Panc1 (cell line): ENCODE data around the gene CYTH3. TPM values are rescaled to one million over a fixed set of nuclear protein-coding genes. Genes with fewer than 3 reads are reported as not detected.

Experiments used
- ATAC-seq: fragments of 200-7000 bp; cut with Tn5 transposase; 2 replicates; pipeline ENCODE4 v1.9.1; 2020; ENCODE audit warnings: mild to moderate bottlenecking, moderate library complexity
- BruUV-seq: library from RNA; stranded (reverse); fragments of 400-500 nt; replicated peaks from 2 replicates; lab custom pipeline; 2021; lab: Mats Ljungman, UMichigan
- CTCF ChIA-PET: fragments of 300-600 bp; sonication (Branson Sonifier 250); formaldehyde crosslinking; loops from one replicate; lab custom pipeline; 2022; ENCODE audit warnings: antibody characterized with exemption; lab: Charles Lee
- POLR2A ChIA-PET: fragments of 300-600 bp; sonication (Branson Sonifier 250); formaldehyde crosslinking; loops from one replicate; lab custom pipeline; 2022; ENCODE audit warnings: antibody characterized with exemption; lab: Charles Lee
- DNase-seq: peaks from one replicate; pipeline ENCODE4 v3.0.0-alpha.2; 2010; ENCODE audit warnings: low read depth, low spot score
- H3K27ac ChIP-seq: 2 replicates; pipeline ENCODE4 v1.5.1; 2011; ENCODE audit warnings: mild to moderate bottlenecking, low read length, inconsistent platforms
- H3K27me3 ChIP-seq: fragments of 200-500 bp; sonication (Bioruptor generic); 2 replicates; pipeline ENCODE4 v1.6.0; 2014; ENCODE audit warnings: low read length, inconsistent platforms; ENCODE audit not compliant: control insufficient read depth, insufficient read depth
- H3K36me3 ChIP-seq: fragments of 200-500 bp; sonication (Bioruptor generic); 2 replicates; pipeline ENCODE4 v1.5.1; 2014; ENCODE audit warnings: inconsistent platforms, mild to moderate bottlenecking, low read length, moderate library complexity; ENCODE audit not compliant: control insufficient read depth, insufficient read depth
- H3K4me1 ChIP-seq: 2 replicates; pipeline ENCODE4 v1.5.1; 2011; ENCODE audit warnings: inconsistent platforms, mild to moderate bottlenecking, low read length, moderate library complexity; ENCODE audit not compliant: control insufficient read depth, insufficient read depth
- H3K4me3 ChIP-seq, 2 experiments: 2 replicates each; pipeline ENCODE4 v1.5.1; 2011 to 2012; ENCODE audit warnings: low read depth in 2 of 2, low read length in 2 of 2, mild to moderate bottlenecking in 2 of 2, inconsistent platforms in 1 of 2, moderate library complexity in 1 of 2
- H3K9me3 ChIP-seq: fragments of 200-500 bp; sonication (Bioruptor generic); 2 replicates; pipeline ENCODE4 v1.5.1; 2014; ENCODE audit warnings: low read depth, mild to moderate bottlenecking, inconsistent platforms, low read length, moderate library complexity; ENCODE audit not compliant: control insufficient read depth, insufficient read depth
- CTCF ChIP-seq: fragments of 450-650 bp; IDR thresholded peaks from 2 replicates; pipeline ENCODE4 v1.5.1; 2017; ENCODE audit warnings: mild to moderate bottlenecking
- POLR2AphosphoS5 ChIP-seq: IDR thresholded peaks from 2 replicates; pipeline ENCODE4 v1.6.1; 2012; ENCODE audit warnings: mild to moderate bottlenecking, low read depth, low read length, moderate library complexity
- REST ChIP-seq, 2 experiments: IDR thresholded peaks; 2 replicates each; pipeline ENCODE4 v1.6.1; 2011 to 2012; ENCODE audit warnings: low read depth in 2 of 2, control low read depth in 1 of 2, low read length in 1 of 2, mild to moderate bottlenecking in 1 of 2, moderate library complexity in 1 of 2; ENCODE audit not compliant: insufficient read depth in 1 of 2
- SIN3A ChIP-seq: IDR thresholded peaks from 2 replicates; pipeline ENCODE4 v1.6.1; 2012; ENCODE audit warnings: low read depth, mild to moderate bottlenecking, low read length, moderate library complexity, borderline replicate concordance; ENCODE audit not compliant: insufficient read depth
- TCF7L2 ChIP-seq: IDR thresholded peaks from 2 replicates; pipeline ENCODE4 v1.6.1; 2011; ENCODE audit warnings: mild to moderate bottlenecking, low read depth, low read length, inconsistent platforms
- in situ Hi-C: cut with HindIII; loops from 2 replicates; pipeline ENCODE4 v1.10.0; 2016; ENCODE audit warnings: low sequenced_read_pairs, low pct_unique_long_range_greater_than_20kb
- intact Hi-C: fragments of 100-400 bp; cut with micrococcal nuclease; formaldehyde crosslinking; loops from one replicate; pipeline ENCODE4 v1.10.0; 2022; ENCODE audit not compliant: unreplicated experiment
- total RNA-seq: library from RNA; stranded (reverse); gene quantifications from one replicate; pipeline ENCODE4 v1.2.1, GENCODE V29; 2021; ENCODE audit not compliant: unreplicated experiment

Gene CYTH3
- total RNA-seq, 1 experiment from 2014 or later: 35.5 TPM

- Histone ChIP-seq H3K4me1 (no peaks in the 10 kb centered on the region), H3K27me3 (no peaks in the 10 kb centered on the region), H3K9me3 (no peaks in the 10 kb centered on the region), H3K27ac (no peak overlapping the region), H3K36me3 (peaks cover 12% of the 10 kb centered on the region), H3K4me3 (no peak overlapping the region)
- ChIA-PET POLR2A (no interaction called here), CTCF (no interaction called here)
- TF ChIP-seq POLR2AphosphoS5 (no peak), REST (IDR thresholded peaks at IDR 0.05; ENCODE audit: insufficient read depth in 1 of 2, low read depth in 2 of 2, low read length in 1 of 2) (no peak), SIN3A (no peak), CTCF (no peak), TCF7L2 (no peak)
- DNase-seq: no peak
- intact Hi-C loops (no loop called here), in situ Hi-C loops (no loop called here)
- ATAC-seq: no peak
- no TSS peak for BruUV-seq
These were observed 110.1 kb downstream of the CYTH3 start for GRCh38 chr7:6162331-6162620.

GRCh38 chr7:6161463-6162330 lies 110.7 kb downstream of the CYTH3 start:
- Histone ChIP-seq H3K27me3 (no peaks in the 10 kb centered on the region), H3K36me3 (peaks cover 12% of the 10 kb centered on the region), H3K4me3 (no peak overlapping the region), H3K4me1 (no peaks in the 10 kb centered on the region), H3K9me3 (no peaks in the 10 kb centered on the region), H3K27ac (no peak overlapping the region)
- TF ChIP-seq POLR2AphosphoS5 (no peak), SIN3A (no peak), REST (IDR thresholded peaks at IDR 0.05; ENCODE audit: insufficient read depth in 1 of 2, low read depth in 2 of 2, low read length in 1 of 2) (no peak), TCF7L2 (no peak), CTCF (no peak)
- no TSS peak for BruUV-seq
- ChIA-PET CTCF (no interaction called here), POLR2A (no interaction called here)
- in situ Hi-C loops: no loop called here
- no peak for ATAC-seq
- no peak for DNase-seq
- intact Hi-C loops: loop anchor here (2.0 kb wide), 1 partner anchor 161 kb away; no protein-coding TSS in a partner anchor
